AG09309 (cell line): ENCODE results near the gene TBXA2R.
"Not testable (repeated sequence)": the region's sequence is repeated elsewhere in the genome, so short reads cannot be mapped to it uniquely, and the experiment has no call there.

Experiments used
- DNase-seq: peaks from one replicate; pipeline ENCODE4 v3.0.0-alpha.2; 2010; ENCODE audit warnings: low read depth
- H3K4me3 ChIP-seq: 2 replicates; pipeline ENCODE4 v1.5.1; 2011; ENCODE audit warnings: mild to moderate bottlenecking, low read depth, low read length, moderate library complexity; ENCODE audit not compliant: control insufficient read depth
- TF ChIP-seq, protein P1 (sequence below): IDR thresholded peaks from 2 replicates; pipeline ENCODE4 v1.5.1; 2011; ENCODE audit warnings: mild to moderate bottlenecking, low read depth, low read length, inconsistent platforms; ENCODE audit not compliant: insufficient read depth, control insufficient read depth; ENCODE audit errors: missing control alignments

Gene TBXA2R

DNA sequence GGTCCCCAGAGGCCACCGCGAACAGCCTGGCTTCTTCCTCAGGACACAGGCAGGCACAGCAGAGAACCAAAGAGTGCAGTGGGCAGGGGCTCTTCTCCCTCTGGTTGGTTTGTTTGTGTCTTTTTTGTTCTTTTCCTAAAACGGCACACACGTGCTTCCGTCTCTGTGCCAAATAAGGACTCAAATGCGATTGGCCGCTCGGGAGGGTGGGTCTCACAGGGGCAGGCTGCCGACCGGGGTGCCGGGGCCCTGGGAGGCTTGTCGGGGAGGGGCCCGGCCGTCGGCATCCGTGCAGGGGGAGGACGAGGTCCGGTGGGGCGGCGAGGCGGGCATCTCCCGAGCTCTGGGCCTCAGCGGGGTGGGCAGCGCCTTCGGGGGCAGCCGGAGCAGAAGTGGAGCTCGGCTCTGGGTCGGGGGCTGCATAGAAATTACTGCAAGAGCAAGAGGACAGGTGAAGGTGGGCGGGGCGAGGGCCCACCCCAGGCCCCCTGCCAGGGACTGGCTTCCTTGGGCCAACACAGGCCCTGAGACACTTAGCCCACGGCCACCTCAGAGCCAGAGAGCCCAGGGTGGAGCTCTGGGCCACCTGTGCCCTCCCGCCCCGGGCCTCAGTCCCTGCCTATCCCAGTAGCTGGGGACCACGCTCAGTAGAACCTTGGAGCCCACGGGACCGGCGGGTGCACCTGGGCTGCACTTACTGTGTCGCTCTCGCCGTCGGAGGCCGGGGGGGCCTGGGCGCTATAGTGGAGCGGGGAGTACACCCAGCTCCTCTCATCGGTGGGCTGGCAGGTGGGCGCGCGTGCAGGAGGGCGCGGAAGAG lies 26.3 kb upstream of the TBXA2R start:
- no peak overlapping the region for H3K4me3 ChIP-seq
- DNase-seq = no peak
- TF ChIP-seq, protein P1, sequence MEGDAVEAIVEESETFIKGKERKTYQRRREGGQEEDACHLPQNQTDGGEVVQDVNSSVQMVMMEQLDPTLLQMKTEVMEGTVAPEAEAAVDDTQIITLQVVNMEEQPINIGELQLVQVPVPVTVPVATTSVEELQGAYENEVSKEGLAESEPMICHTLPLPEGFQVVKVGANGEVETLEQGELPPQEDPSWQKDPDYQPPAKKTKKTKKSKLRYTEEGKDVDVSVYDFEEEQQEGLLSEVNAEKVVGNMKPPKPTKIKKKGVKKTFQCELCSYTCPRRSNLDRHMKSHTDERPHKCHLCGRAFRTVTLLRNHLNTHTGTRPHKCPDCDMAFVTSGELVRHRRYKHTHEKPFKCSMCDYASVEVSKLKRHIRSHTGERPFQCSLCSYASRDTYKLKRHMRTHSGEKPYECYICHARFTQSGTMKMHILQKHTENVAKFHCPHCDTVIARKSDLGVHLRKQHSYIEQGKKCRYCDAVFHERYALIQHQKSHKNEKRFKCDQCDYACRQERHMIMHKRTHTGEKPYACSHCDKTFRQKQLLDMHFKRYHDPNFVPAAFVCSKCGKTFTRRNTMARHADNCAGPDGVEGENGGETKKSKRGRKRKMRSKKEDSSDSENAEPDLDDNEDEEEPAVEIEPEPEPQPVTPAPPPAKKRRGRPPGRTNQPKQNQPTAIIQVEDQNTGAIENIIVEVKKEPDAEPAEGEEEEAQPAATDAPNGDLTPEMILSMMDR = no peak

DNA sequence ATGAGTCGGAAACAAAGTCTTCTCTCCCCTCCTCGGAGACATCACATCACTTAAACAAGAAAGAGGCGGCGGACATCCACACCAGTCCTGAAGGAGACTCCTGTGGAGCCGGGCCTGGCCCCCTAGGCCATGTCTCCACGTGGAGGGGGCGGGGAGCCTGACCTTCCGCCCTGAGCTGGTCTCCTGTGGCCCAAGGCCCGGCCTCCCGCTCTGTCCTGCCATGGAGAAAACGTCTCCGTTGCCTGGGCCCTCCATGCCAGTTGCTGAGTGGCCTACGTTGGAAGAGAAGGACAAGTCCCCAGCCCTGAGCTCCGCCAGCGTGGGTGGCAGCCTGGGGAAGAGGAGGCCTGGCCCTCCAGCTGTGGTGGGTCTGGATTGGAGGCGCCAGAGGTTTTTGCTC lies 25.4 kb upstream of the TBXA2R start:
- TF ChIP-seq, protein P1 = no peak
- DNase-seq = no peak
- no peak overlapping the region for H3K4me3 ChIP-seq

DNA sequence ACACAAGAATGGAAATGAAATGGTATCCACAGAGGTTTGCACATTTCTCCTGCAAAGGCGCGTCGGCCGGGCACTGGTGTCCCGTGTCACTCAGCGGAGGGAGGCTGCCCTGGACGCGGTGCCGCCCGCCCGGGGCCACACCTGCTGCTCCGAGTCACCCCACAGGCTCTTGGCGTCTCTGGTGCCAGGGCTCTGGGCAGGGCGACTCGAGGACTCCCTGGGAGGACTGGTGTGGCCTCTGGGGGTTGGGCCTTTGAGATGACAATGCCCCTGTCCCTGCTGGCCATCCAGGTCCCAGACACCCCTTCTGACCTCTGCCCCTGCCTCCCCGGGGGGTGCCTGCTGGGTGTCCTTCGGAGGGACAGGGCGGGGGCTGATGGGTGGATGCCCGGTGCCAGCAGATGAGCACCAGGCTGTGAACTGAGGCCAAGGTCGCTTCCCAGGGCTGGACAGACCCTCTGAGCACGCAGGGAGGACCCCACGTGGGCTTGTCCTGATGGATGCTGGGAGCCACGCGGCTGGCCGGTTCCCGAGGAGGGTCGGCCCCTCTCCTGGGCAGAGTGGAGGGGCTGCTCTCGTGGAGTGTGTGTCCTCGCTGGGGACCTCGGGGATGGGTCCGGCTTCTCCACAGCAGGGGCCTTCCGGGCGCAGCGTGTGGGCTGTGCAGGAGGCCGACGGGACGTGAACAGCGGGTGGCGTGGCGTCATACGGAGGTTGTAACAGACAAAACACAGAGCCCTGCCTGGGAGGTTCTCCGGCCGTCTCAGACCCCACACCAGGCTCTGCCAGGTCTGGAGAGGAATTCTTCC lies 24.6 kb upstream of the TBXA2R start:
- DNase-seq = no peak
- TF ChIP-seq, protein P1 = no peak
- no peak overlapping the region for H3K4me3 ChIP-seq

DNA sequence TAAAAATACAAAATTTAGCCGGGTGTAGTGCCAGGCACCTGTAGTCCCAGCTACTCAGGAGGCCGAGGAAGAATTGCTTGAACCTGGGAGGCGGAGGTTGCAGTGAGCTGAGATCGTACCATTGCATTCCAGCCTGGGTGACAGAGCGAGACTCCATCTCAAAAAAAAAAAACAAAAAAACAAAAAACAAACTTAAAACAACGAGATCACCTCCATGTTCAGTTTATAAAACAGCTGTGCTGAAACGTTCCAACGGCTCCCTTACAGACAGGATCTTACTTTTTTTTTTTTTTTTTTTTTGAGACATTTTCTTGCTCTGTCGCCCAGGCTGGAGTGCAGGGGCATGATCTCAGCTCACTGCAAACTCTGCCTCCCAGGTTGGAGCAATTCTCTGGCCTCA lies 22.1 kb upstream of the TBXA2R start:
- H3K4me3 ChIP-seq, DNase-seq: not testable (repeated sequence)

DNA sequence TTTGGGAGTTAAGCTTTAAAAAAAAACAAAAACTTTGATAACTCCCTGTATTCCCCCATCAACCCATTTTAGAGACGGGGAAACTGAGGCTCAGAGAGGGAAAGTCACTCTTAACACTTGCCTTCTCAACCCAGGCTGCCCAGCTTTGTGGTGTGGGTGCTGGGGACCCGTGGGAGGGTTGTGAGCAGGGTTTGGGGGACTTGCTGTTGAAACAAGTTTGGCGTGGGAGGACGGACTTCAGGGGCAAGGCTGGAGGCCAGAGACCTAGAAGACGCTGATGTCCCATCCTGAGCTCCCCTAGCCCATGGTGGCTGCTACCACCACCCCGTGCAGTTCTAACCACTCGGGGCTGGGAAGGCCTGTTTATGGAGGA lies 20.7 kb upstream of the TBXA2R start:
- H3K4me3 ChIP-seq = no peak overlapping the region
- DNase-seq = no peak
- TF ChIP-seq, protein P1 = no peak

DNA sequence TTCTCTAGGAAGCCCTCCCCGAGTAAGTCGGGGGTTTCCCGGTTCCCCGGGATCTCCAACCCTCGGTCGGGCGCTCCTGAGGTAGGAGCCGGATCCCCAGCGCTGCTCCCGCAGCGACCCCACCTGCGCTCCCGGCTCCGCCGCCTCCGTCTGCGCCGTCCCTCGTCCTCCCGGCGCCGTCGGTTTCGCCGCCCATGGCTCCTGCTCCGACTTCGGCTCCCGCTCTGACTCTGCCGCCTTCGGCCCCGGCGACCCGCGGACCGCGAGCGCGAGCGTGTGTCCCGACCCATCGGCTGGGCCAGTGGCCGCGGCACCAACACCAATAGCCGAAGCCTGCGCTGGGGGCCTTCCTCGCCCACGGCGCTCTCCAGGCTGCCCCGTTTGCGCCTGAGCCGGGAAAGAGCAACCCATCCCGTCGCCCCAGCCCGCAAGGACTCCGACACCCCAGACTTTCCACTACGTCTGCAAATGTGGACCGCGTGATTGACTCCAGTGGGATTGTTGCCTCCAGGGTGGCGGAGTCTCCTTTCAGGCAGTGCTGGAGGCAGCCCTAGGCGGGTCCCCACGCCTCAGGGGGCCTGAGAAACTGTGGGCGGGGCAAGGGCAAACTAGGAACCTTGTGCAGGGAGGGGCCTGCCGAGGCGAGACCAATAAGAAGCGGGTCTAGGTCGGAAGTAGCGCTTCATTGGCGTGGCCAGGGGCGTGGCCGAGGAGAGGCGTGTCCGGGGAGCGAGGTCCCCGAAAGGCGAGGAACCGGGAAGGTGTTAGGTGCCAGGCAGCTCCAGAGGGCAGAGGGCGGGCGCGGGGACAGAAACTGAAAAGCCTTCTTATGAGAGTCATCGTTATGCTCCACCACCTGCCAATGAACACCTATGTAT lies 20.0 kb upstream of the TBXA2R start, which contains the start of gene CACTIN:
Gene CACTIN (minus strand): TSS at position 318 of the 878 bp plus-strand sequence. CDS start 28 bp downstream, at position 290.
- peak; percentile 89 for DNase-seq
- H3K4me3 ChIP-seq = peak within 1 kb of the TSS; percentile 97
- TF ChIP-seq, protein P1 = no peak

DNA sequence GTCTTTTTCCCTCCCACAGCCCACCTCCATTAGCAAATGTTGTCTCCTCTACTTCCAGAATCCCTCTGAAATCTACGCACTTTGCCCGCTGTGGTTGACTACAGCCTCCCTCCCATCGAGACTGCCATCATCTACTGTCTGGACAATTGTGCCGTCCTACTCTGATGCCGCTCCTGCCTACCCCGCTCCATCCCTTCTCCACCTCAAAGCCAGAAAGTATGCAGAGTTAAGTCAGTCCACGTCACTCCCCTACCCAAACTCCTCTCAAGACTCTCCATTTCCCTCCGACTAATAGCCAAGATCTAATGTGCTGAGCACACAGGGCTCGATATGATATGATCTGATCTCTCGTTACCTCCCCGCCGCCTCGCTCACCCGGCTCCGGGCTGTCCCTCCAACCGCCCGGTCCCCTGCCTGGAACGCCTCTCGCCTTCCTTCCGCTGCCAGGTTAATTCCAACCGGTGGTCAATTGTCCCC lies 19.4 kb upstream of the TBXA2R start:
- H3K4me3 ChIP-seq = peak overlapping the region; percentile 97
- TF ChIP-seq, protein P1 = no peak
- DNase-seq = no peak
